Esophagus squamous epithelium (tissue), 5 donors: Measurements from ENCODE around the gene RIMKLA. TPM values are rescaled to one million over a fixed set of nuclear protein-coding genes. Genes with fewer than 3 reads are reported as not detected.

ENCODE experiments used
- DNase-seq: peaks from one replicate; lab custom pipeline; 2025; lab: John Stamatoyannopoulos, UW
- H3K27ac ChIP-seq, 4 donors: fragments of 200-600 bp; sonication (generic); one replicate each; pipeline ENCODE4 v1.5.1; 2016 to 2019; ENCODE audit warnings: mild to moderate bottlenecking in 1 of 4
- H3K27me3 ChIP-seq, 4 donors: fragments of 200-600 bp; sonication (generic); 1 replicate in 3 of 4; 2 replicates in 1 of 4; pipeline versions ENCODE4 v1.5.1 to v1.6.0; 2017 to 2021; ENCODE audit warnings: antibody characterized with exemption in 1 of 4
- H3K36me3 ChIP-seq, 3 donors: fragments of 200-600 bp; sonication (generic); one replicate each; pipeline ENCODE4 v1.5.1; 2016 to 2019
- H3K4me1 ChIP-seq, 3 donors: fragments of 200-600 bp; sonication (generic); one replicate each; pipeline ENCODE4 v1.5.1; 2017 to 2019
- H3K4me3 ChIP-seq, 4 donors: fragments of 200-600 bp; sonication (generic); 1 replicate in 3 of 4; 2 replicates in 1 of 4; pipeline ENCODE4 v1.5.1; 2016 to 2019; ENCODE audit warnings: mild to moderate bottlenecking in 2 of 4, moderate library complexity in 1 of 4
- H3K9me3 ChIP-seq, 3 donors: fragments of 200-600 bp; sonication (generic); one replicate each; pipeline ENCODE4 v1.5.1; 2016 to 2019
- POLR2A ChIP-seq, 4 donors: fragments of 450-650 bp; IDR thresholded peaks; one replicate each; pipeline ENCODE4 v1.6.1; 2017; ENCODE audit warnings: antibody characterized with exemption in 4 of 4, mild to moderate bottlenecking in 4 of 4, moderate library complexity in 3 of 4
- WGBS, 2 donors: methylation state at CpG; one replicate each; pipeline ENCODE4 v1.1.5; 2018; 5-methylcytosine and 5-hydroxymethylcytosine counted together
- intact Hi-C: fragments of 100-400 bp; cut with DNase I; formaldehyde crosslinking; loops from one replicate; pipeline ENCODE4 v1.15.0; 2022
- total RNA-seq, 4 donors: library from RNA; depleted of rRNA; stranded (reverse); fragments of >200 nt; gene quantifications; one replicate each; pipeline ENCODE4 v1.1.0, GENCODE V29; 2016
- TF ChIP-seq, protein P1 (sequence below), 6 experiments: fragments of 450-650 bp in 4 of 6; fragments of 200-600 bp in 2 of 6; sonication (generic) in 2 of 6; IDR thresholded peaks; one replicate each; pipeline ENCODE4 v1.5.1; 2016 to 2019; ENCODE audit warnings: antibody characterized with exemption in 6 of 6, mild to moderate bottlenecking in 4 of 6, moderate library complexity in 4 of 6
- donor health status: DM: yes; HTN: yes; CAD: no.

RIMKLA gene, protein sequence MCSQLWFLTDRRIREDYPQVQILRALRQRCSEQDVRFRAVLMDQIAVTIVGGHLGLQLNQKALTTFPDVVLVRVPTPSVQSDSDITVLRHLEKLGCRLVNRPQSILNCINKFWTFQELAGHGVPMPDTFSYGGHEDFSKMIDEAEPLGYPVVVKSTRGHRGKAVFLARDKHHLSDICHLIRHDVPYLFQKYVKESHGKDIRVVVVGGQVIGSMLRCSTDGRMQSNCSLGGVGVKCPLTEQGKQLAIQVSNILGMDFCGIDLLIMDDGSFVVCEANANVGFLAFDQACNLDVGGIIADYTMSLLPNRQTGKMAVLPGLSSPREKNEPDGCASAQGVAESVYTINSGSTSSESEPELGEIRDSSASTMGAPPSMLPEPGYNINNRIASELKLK
- under 1 TPM in 3 of 4 donors, not detected in 1; 0.04 to 0.57 (median 0.06) TPM for total RNA-seq

DNA sequence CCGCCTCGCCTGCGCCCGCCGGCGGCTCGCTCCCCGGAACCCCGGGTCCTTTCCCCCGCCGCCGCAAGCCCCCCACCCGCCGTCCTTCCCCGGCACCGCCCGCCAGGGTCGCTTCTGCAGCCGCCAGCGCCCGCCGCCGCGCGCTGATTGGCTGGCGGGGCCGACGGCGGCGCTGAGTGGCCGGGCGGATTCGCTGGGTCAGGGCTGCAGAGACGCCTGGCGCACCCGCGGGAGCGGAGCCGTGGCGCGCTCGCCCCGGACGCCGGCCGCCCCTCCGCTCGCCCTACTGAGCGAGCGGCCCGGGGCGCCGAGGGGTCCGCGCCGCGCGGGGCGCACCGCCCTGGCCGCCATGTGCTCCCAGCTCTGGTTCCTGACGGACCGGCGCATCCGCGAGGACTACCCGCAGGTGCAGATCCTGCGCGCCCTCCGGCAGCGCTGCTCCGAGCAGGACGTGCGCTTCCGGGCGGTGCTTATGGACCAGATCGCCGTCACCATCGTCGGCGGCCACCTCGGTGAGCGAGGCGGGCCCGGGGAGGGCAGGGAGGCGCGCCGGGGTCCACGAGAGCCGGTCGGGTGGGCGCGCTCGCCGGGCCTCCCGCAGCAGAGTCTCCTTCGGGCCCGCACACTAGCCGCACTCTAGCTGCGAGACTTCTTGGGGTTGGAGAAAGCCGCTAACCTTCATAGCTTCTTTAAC, at the start of gene RIMKLA:
Gene RIMKLA (plus strand): TSS at position 207 of the 694 bp plus-strand sequence. CDS start 143 bp downstream, at position 350.
- intact Hi-C loops: no loop called here

DNA sequence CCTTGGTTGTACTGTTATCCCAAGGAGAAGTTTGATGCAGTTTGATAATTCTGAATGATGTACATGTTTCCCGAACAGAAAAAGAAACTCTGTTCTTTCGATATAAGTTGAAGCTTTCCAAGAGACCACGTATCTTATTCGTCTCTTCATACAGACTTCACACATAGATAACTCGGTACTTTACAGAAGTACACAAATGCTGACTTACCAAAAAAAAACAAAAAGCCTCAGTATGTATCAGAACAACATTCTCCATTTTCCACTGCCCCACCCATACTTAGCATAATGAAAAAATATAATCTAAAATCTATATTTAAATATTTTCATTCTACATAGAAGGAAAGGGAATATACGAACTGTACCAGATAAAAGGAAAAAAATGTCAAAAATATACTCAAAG, 47.7 kb upstream of the RIMKLA start:
- Histone ChIP-seq H3K4me1 (peaks cover 10 to 50% (median 12%) of the 10 kb centered on the region in 3 donors), H3K27me3 (no peaks in the 10 kb centered on the region), H3K36me3 (no peaks in the 10 kb centered on the region), H3K4me3 (no peak overlapping the region), H3K27ac (no peak overlapping the region), H3K9me3 (no peaks in the 10 kb centered on the region)
- WGBS, 2 donors: 54 to 68% methylated on average over 6 of the region's 6 CpGs
- DNase-seq: no peak
- intact Hi-C loops: loop anchor here (5.0 to 10.0 kb wide), 2 partner anchors 118 to 156 kb away; no protein-coding TSS in a partner anchor
- TF ChIP-seq POLR2A (IDR thresholded peaks at IDR 0.05): no peak
- TF ChIP-seq, protein P1, sequence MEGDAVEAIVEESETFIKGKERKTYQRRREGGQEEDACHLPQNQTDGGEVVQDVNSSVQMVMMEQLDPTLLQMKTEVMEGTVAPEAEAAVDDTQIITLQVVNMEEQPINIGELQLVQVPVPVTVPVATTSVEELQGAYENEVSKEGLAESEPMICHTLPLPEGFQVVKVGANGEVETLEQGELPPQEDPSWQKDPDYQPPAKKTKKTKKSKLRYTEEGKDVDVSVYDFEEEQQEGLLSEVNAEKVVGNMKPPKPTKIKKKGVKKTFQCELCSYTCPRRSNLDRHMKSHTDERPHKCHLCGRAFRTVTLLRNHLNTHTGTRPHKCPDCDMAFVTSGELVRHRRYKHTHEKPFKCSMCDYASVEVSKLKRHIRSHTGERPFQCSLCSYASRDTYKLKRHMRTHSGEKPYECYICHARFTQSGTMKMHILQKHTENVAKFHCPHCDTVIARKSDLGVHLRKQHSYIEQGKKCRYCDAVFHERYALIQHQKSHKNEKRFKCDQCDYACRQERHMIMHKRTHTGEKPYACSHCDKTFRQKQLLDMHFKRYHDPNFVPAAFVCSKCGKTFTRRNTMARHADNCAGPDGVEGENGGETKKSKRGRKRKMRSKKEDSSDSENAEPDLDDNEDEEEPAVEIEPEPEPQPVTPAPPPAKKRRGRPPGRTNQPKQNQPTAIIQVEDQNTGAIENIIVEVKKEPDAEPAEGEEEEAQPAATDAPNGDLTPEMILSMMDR (IDR thresholded peaks at IDR 0.05): no peak

More for the DNA sequence above, at the start of gene RIMKLA:
- H3K9me3 ChIP-seq: no peaks in the 10 kb centered on the region
- peaks cover 0 to 69% (median 5%) of the 10 kb centered on the region in 4 donors for H3K27me3 ChIP-seq
- peaks cover 5 to 15% (median 6%) of the 10 kb centered on the region in 3 donors for H3K4me1 ChIP-seq
- no peaks in the 10 kb centered on the region for H3K36me3 ChIP-seq
- TF ChIP-seq POLR2A (IDR thresholded peaks at IDR 0.05): no peak
- TF ChIP-seq, protein P1 (IDR thresholded peaks at IDR 0.05): no peak
- no peak for DNase-seq
- H3K27ac ChIP-seq: peak within 1 kb of the TSS in 1 of 4 donors; percentile 9
- peak within 1 kb of the TSS; percentile 41 to 67 (median 54) for H3K4me3 ChIP-seq
- WGBS, 2 donors: no CpG with 5 or more reads among the region's 101 CpGs

DNA sequence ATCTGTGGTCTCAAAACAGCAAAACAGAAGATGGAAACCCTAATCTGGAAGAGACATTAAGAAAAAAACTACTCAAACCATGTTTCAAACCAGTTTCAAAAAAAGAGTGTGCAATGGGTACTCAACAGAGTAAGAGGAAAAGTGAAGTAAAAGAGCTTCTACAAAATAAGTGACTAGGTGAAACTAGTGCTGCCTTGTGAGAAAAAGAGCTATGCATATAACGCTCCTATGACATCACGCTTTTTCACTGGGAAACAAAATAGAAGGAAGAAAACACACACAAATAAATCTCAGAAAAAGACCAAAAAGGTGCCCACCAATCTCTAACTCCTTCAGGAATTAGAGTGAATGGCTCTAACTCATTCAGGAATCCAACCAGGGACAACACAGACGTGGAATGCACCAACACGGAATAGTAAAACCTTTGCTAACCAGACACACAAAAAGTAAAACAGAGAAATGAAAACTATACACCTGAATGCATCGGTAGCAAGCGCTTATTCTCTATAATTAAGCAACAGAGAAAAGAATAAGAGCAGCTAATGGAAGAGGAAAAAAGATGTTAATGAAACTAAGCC, 46.8 kb upstream of the RIMKLA start:
- H3K9me3 ChIP-seq: no peaks in the 10 kb centered on the region
- peak overlapping the region; percentile 85 to 100 (median 95) for H3K4me3 ChIP-seq
- DNase-seq: no peak
- 2 to 4% methylated on average over 6 of the region's 6 CpGs for WGBS, 2 donors
- peak overlapping the region; percentile 94 to 97 (median 96) for H3K27ac ChIP-seq
- H3K4me1 ChIP-seq: peaks cover 10 to 52% (median 12%) of the 10 kb centered on the region in 3 donors
- H3K27me3 ChIP-seq: no peaks in the 10 kb centered on the region
- TF ChIP-seq, protein P1 (IDR thresholded peaks at IDR 0.05): no peak
- no peak for TF ChIP-seq POLR2A (IDR thresholded peaks at IDR 0.05)
- intact Hi-C loops: loop anchor here (5.0 to 10.0 kb wide), 2 partner anchors 119 to 156 kb away; no protein-coding TSS in a partner anchor
- no peaks in the 10 kb centered on the region for H3K36me3 ChIP-seq

DNA sequence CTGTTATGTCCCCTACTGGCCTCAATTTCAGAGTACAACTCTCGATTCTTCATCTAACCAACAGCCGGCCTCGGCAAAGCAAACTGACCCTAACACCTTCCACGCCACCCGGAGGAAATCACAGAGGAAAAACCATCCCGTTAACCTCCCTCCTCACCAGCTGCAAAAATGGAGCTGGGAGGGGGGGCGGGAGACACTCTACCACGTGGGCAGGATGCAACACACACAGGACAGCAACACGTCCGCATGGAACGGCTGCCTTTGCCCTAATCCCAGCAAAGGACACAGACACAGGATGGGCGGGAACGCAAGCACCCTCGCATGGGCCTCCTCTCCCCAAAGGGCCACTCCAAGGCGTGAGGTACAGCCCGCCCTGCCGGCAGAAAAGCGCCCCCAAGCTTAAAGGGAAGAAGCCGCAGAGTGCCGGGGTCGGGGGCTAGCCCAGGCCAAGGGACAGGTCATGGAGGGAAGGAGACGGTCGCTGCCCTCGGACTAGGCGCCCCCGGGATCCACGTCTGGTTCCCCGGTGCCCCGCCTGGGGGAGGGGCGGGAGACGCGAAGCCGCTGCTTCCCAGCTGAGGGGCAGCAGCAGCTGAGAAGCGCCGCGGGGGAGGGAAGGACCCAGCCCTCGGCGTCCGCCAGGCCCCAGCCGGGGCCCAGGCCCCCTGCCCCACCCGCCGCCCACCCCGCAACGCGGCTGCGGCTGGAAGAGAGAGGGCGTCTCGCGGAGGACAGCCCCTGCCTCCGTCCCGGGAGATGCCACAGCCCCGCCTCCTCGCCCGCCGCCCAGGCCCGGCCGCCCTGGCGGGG, 46.1 kb upstream of the RIMKLA start:
- Histone ChIP-seq H3K4me1 (peaks cover 17 to 52% (median 17%) of the 10 kb centered on the region in 3 donors), H3K27me3 (no peaks in the 10 kb centered on the region), H3K4me3 (peak overlapping the region; percentile 85 to 100 (median 95)), H3K9me3 (no peaks in the 10 kb centered on the region), H3K36me3 (no peaks in the 10 kb centered on the region), H3K27ac (peak overlapping the region; percentile 94 to 97 (median 96))
- TF ChIP-seq, protein P1 (IDR thresholded peaks at IDR 0.05): no peak
- TF ChIP-seq POLR2A (IDR thresholded peaks at IDR 0.05): no peak
- intact Hi-C loops: loop anchor here (5.0 to 10.0 kb wide), 2 partner anchors 120 to 157 kb away; no protein-coding TSS in a partner anchor
- DNase-seq: peak; percentile 25
- 0 to 1% methylated on average over 10 to 19 of the region's 58 CpGs for WGBS, 2 donors
